ENCODE data around the gene PLEKHA3. TPM values are rescaled to one million over a fixed set of nuclear protein-coding genes. Genes with fewer than 3 reads are reported as not detected.

Gene PLEKHA3
- 27.2 and 30.9 TPM in 2 replicates for total RNA-seq

GRCh38 chr2:178480227-178481181, at the start of gene PLEKHA3:
Gene PLEKHA3, plus strand, starts transcription at chr2:178480457. Its CDS starts 413 bp downstream, at chr2:178480870.
- intact Hi-C loops (cut with micrococcal nuclease) = loop anchor here (2.0 kb wide), 1 partner anchor 26 kb away; no protein-coding TSS in a partner anchor

GRCh38 chr2:178436662-178437061, 43.6 kb upstream of the PLEKHA3 start:
- intact Hi-C loops (cut with micrococcal nuclease) = no loop called here

- intact Hi-C loops (cut with micrococcal nuclease) = no loop called here
These were observed 38.8 kb upstream of the PLEKHA3 start for GRCh38 chr2:178441426-178441825.

GRCh38 chr2:178448968-178449661, 31.1 kb upstream of the PLEKHA3 start:
- intact Hi-C loops (cut with micrococcal nuclease) = loop anchor here (1.0 kb wide), 1 partner anchor 9 kb away; no protein-coding TSS in a partner anchor

- intact Hi-C loops (cut with micrococcal nuclease) = loop anchor here (1.0 to 2.0 kb wide), 9 partner anchors 10 to 897 kb away; partner anchors contain the start of gene RBM45
These were observed 30.3 kb upstream of the PLEKHA3 start for GRCh38 chr2:178449700-178450523.

GRCh38 chr2:178450524-178450773, 29.8 kb upstream of the PLEKHA3 start:
- intact Hi-C loops (cut with micrococcal nuclease) = loop anchor here (1.0 to 2.0 kb wide), 8 partner anchors 37 to 898 kb away; partner anchors contain the start of gene RBM45

- intact Hi-C loops (cut with micrococcal nuclease) = loop anchor here (1.0 to 2.0 kb wide), 12 partner anchors 27 to 1556 kb away; partner anchors contain the start of genes CWC22, FKBP7, HNRNPA3 and OSBPL6
These were observed 29.3 kb upstream of the PLEKHA3 start, which contains the start of the genes PJVK and PRKRA for GRCh38 chr2:178450774-178451525. Gene PJVK, plus strand, starts transcription at chr2:178451378. Its CDS starts 2,032 bp downstream, at chr2:178453410. Gene PRKRA, minus strand, starts transcription at chr2:178451175. Its CDS starts 145 bp downstream, at chr2:178451030.

- intact Hi-C loops (cut with micrococcal nuclease) = no loop called here
These were observed 27.9 kb upstream of the PLEKHA3 start for GRCh38 chr2:178452334-178452733.

GRCh38 chr2:178452870-178453269, 27.4 kb upstream of the PLEKHA3 start:
- intact Hi-C loops (cut with micrococcal nuclease) = no loop called here

- intact Hi-C loops (cut with micrococcal nuclease) = loop anchor here (1.0 kb wide), 1 partner anchor 8 kb away; no protein-coding TSS in a partner anchor
These were observed 24.3 kb upstream of the PLEKHA3 start for GRCh38 chr2:178455947-178456346.

- intact Hi-C loops (cut with micrococcal nuclease) = no loop called here
These were observed 22.8 kb upstream of the PLEKHA3 start for GRCh38 chr2:178457390-178457886.

- intact Hi-C loops (cut with micrococcal nuclease) = no loop called here
These were observed 10.9 kb upstream of the PLEKHA3 start for GRCh38 chr2:178469219-178469849.

GRCh38 chr2:178471313-178471712, 8.9 kb upstream of the PLEKHA3 start:
- intact Hi-C loops (cut with micrococcal nuclease) = loop anchor here (10.0 kb wide), 1 partner anchor 793 kb away; the partner anchor contains the start of gene SESTD1

GRCh38 chr2:178473373-178473772, 6.9 kb upstream of the PLEKHA3 start:
- intact Hi-C loops (cut with micrococcal nuclease) = loop anchor here (10.0 kb wide), 1 partner anchor 791 kb away; the partner anchor contains the start of gene SESTD1

- intact Hi-C loops (cut with micrococcal nuclease) = loop anchor here (10.0 kb wide), 1 partner anchor 791 kb away; the partner anchor contains the start of gene SESTD1
These were observed 6.3 kb upstream of the PLEKHA3 start for GRCh38 chr2:178473931-178474330.

GRCh38 chr2:178474560-178474959, 5.7 kb upstream of the PLEKHA3 start:
- intact Hi-C loops (cut with micrococcal nuclease) = loop anchor here (10.0 kb wide), 1 partner anchor 790 kb away; the partner anchor contains the start of gene SESTD1

GRCh38 chr2:178476477-178476876, 3.8 kb upstream of the PLEKHA3 start:
- intact Hi-C loops (cut with micrococcal nuclease) = loop anchor here (10.0 kb wide), 1 partner anchor 788 kb away; the partner anchor contains the start of gene SESTD1

- intact Hi-C loops (cut with micrococcal nuclease) = loop anchor here (1.0 to 10.0 kb wide), 12 partner anchors 26 to 1529 kb away; partner anchors contain the start of genes CWC22, OSBPL6, PJVK and PRKRA
These were observed 2.7 kb upstream of the PLEKHA3 start for GRCh38 chr2:178477443-178478129.

Data from T-helper 1 cell treated with Interleukin-12 subunit alpha and Interleukin-12 subunit beta and Interleukin-4 antibody, amounts not matched to agents 30 ng/mL and 1 ng/mL, for 36 hours (primary cell).